ENCODE measurements around the gene GPR141.

DNA sequence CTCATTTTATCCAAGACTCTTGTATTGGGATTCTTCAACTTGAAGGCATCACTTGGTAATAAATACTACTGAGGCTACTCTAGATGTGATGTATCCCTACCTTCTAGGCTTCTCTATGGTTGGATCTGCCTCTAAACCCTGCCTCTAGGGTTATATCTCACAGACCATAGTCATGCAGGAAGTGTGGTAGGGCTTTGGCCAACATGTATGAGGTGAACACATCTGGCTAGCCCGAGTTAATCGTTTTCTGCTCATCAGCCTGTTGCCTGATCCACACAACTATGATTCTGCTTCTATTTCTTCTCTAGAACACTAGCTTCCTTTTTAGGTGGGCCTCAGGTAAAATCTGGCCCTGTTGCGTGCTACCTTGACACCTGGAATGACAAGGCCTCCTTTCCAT lies 86.2 kb downstream of the GPR141 start:
- TF ChIP-seq, protein P1, sequence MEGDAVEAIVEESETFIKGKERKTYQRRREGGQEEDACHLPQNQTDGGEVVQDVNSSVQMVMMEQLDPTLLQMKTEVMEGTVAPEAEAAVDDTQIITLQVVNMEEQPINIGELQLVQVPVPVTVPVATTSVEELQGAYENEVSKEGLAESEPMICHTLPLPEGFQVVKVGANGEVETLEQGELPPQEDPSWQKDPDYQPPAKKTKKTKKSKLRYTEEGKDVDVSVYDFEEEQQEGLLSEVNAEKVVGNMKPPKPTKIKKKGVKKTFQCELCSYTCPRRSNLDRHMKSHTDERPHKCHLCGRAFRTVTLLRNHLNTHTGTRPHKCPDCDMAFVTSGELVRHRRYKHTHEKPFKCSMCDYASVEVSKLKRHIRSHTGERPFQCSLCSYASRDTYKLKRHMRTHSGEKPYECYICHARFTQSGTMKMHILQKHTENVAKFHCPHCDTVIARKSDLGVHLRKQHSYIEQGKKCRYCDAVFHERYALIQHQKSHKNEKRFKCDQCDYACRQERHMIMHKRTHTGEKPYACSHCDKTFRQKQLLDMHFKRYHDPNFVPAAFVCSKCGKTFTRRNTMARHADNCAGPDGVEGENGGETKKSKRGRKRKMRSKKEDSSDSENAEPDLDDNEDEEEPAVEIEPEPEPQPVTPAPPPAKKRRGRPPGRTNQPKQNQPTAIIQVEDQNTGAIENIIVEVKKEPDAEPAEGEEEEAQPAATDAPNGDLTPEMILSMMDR (conservative IDR thresholded peaks at IDR 0.05; ENCODE audit: low read length) = no peak
- no peak for TF ChIP-seq EZH2phosphoT487 (IDR thresholded peaks at IDR 0.05; ENCODE audit: borderline replicate concordance)
